Ovary (tissue), 9 donors: ENCODE measurements around the gene FKBP6. TPM values are rescaled to one million over a fixed set of nuclear protein-coding genes. Genes with fewer than 3 reads are reported as not detected.

ENCODE experiments used
- DNase-seq, 5 donors: peaks; one replicate each; pipeline ENCODE4 v3.0.0-alpha.2; 2019 to 2020
- H3K27ac ChIP-seq, 2 donors: fragments of 200-600 bp; one replicate each; pipeline versions ENCODE4 v1.5.1 to v1.8.0; 2019 to 2022
- H3K27me3 ChIP-seq: fragments of 200-600 bp; one replicate; pipeline ENCODE4 v1.8.0; 2022
- H3K36me3 ChIP-seq: fragments of 200-600 bp; sonication (generic); one replicate; pipeline ENCODE4 v1.5.1; 2019
- H3K4me1 ChIP-seq: one replicate; pipeline ENCODE4 v1.8.1; 2013; ENCODE audit warnings: mild to moderate bottlenecking, moderate library complexity; ENCODE audit not compliant: insufficient read depth
- H3K4me3 ChIP-seq: fragments of 200-600 bp; sonication (generic); one replicate; pipeline ENCODE4 v1.5.1; 2017
- H3K9me3 ChIP-seq, 2 donors: fragments of 200-600 bp in 1 of 2; sonication (generic) in 1 of 2; one replicate each; pipeline versions ENCODE4 v1.5.1 to v1.8.1; 2013 to 2019; ENCODE audit warnings: mild to moderate bottlenecking in 1 of 2, moderate library complexity in 1 of 2
- CTCF ChIP-seq, 3 donors: fragments of 450-650 bp in 2 of 3; fragments of 200-600 bp in 1 of 3; IDR thresholded peaks; one replicate each; pipeline versions ENCODE4 v1.5.1 to v1.8.0; 2016 to 2022; ENCODE audit warnings: antibody characterized with exemption in 3 of 3, mild to moderate bottlenecking in 1 of 3
- EP300 ChIP-seq: sonication (generic); formaldehyde crosslinking; IDR thresholded peaks from one replicate; pipeline ENCODE4 v1.6.1; 2017; ENCODE audit warnings: antibody characterized with exemption
- POLR2A ChIP-seq: fragments of 450-650 bp; IDR thresholded peaks from one replicate; pipeline ENCODE4 v1.6.1; 2017; ENCODE audit warnings: antibody characterized with exemption, mild to moderate bottlenecking, moderate library complexity
- WGBS, 3 donors: extraction: QIAGEN DNeasy Blood & Tissue Kit in 1 of 3; methylation state at CpG; one replicate each; pipeline versions ENCODE4 v1.1.5 to v1.1.7; 2013 to 2017; 5-methylcytosine and 5-hydroxymethylcytosine counted together
- intact Hi-C, 4 donors: fragments of 100-400 bp; cut with DNase I; formaldehyde crosslinking; loops; one replicate each; pipeline versions ENCODE4 v1.11.0 to v1.15.1; 2022 to 2023
- polyA plus RNA-seq, 2 donors: library from polyadenylated mRNA; stranded (reverse); fragments of 200-250 nt in 1 of 2; fragments of 350-450 nt in 1 of 2; fragmentation: Illumina TruSeq in 1 of 2; extraction: RNeasy Lipid Tissue Mini Kit (QIAGEN cat#74804) in 1 of 2; gene quantifications; one replicate each; pipeline ENCODE4 v1.2.3, GENCODE V29; 2013 to 2014
- total RNA-seq, 7 donors: library from RNA; depleted of rRNA in 2 of 7; stranded (reverse); fragments of >200 nt in 2 of 7; fragmentation: NEBNext Ultra II Directional in 3 of 7; extraction: Animal tissue kit (Norgen Biotek cat#: 25700) in 3 of 7; gene quantifications; one replicate each; pipeline versions ENCODE4 v1.1.0 to v1.2.4, GENCODE V29; 2016 to 2023
- donor health status: DM: no; HTN: no; CAD: no; lungs with moderate emphysema.
- donor health status: DM: no; HTN: no; CAD: no.
- donor health status: Bipolar disorder and iron deficiency.
- donor health status: DM: yes; HTN: yes; CAD: no.
- donor health status: DM: no; HTN: no; CAD: no.
- donor health status: DM: yes; HTN: yes; CAD: no.

Gene FKBP6
- total and polyA plus RNA-seq, 9 donors, result 0.27 to 0.47 TPM; not detected in 7

GRCh38 chr7:73363225-73364005 lies 35.5 kb downstream of the FKBP6 start:
- TF ChIP-seq POLR2A (no peak), EP300 (no peak), CTCF (IDR thresholded peaks at IDR 0.05) (no peak)
- WGBS, 3 donors, result 79 to 84% (median 80%) methylated on average over 28 of the region's 28 CpGs
- H3K27me3 ChIP-seq, result no peaks in the 10 kb centered on the region
- no peaks in the 10 kb centered on the region for H3K9me3 ChIP-seq
- no peaks in the 10 kb centered on the region for H3K36me3 ChIP-seq
- no peak overlapping the region for H3K27ac ChIP-seq
- no peak for DNase-seq
- no peaks in the 10 kb centered on the region for H3K4me1 ChIP-seq
- intact Hi-C loops, result no loop called here
- H3K4me3 ChIP-seq, result no peak overlapping the region

GRCh38 chr7:73364006-73364728 lies 36.2 kb downstream of the FKBP6 start:
- TF ChIP-seq POLR2A (no peak), CTCF (IDR thresholded peaks at IDR 0.05) (no peak), EP300 (no peak)
- H3K9me3 ChIP-seq, result no peaks in the 10 kb centered on the region
- intact Hi-C loops, result no loop called here
- H3K4me3 ChIP-seq, result no peak overlapping the region
- 60 to 69% (median 62%) methylated on average over 24 to 25 of the region's 25 CpGs for WGBS, 3 donors
- no peak for DNase-seq
- no peak overlapping the region for H3K27ac ChIP-seq
- no peaks in the 10 kb centered on the region for H3K27me3 ChIP-seq
- H3K36me3 ChIP-seq, result no peaks in the 10 kb centered on the region
- H3K4me1 ChIP-seq, result no peaks in the 10 kb centered on the region

GRCh38 chr7:73366127-73366526 lies 38.2 kb downstream of the FKBP6 start:
- no peak overlapping the region for H3K27ac ChIP-seq
- H3K4me3 ChIP-seq, result no peak overlapping the region
- H3K4me1 ChIP-seq, result no peaks in the 10 kb centered on the region
- H3K9me3 ChIP-seq, result no peaks in the 10 kb centered on the region
- no peaks in the 10 kb centered on the region for H3K36me3 ChIP-seq
- intact Hi-C loops, result no loop called here
- WGBS, 3 donors, result 86 to 89% (median 88%) methylated on average over 11 of the region's 11 CpGs
- DNase-seq, result no peak
- no peaks in the 10 kb centered on the region for H3K27me3 ChIP-seq
- no peak for TF ChIP-seq POLR2A
- no peak for TF ChIP-seq CTCF (IDR thresholded peaks at IDR 0.05)
- TF ChIP-seq EP300, result no peak

GRCh38 chr7:73366990-73367389 lies 39.0 kb downstream of the FKBP6 start:
- Histone ChIP-seq H3K27me3 (no peaks in the 10 kb centered on the region), H3K9me3 (no peaks in the 10 kb centered on the region), H3K4me1 (no peaks in the 10 kb centered on the region), H3K27ac (no peak overlapping the region), H3K4me3 (no peak overlapping the region), H3K36me3 (no peaks in the 10 kb centered on the region)
- intact Hi-C loops, result no loop called here
- DNase-seq, result no peak
- WGBS, 3 donors, result 61 to 65% (median 65%) methylated on average over 12 of the region's 12 CpGs
- TF ChIP-seq EP300 (no peak), POLR2A (no peak), CTCF (IDR thresholded peaks at IDR 0.05) (no peak)
